ENCODE measurements around the gene IFT27.

IFT27 gene

GRCh38 chr22:36816339-36816635 lies 40.4 kb upstream of the IFT27 start:
- H3K4me3 ChIP-seq (replicated peaks; ENCODE audit: insufficient read depth, low read length), result no peak overlapping the region
- H3K27me3 ChIP-seq (ENCODE audit: insufficient read depth, poor library complexity, severe bottlenecking), result peaks cover 56% of the 10 kb centered on the region

GRCh38 chr22:36815558-36816338 lies 39.8 kb upstream of the IFT27 start:
- no peak overlapping the region for H3K4me3 ChIP-seq (replicated peaks; ENCODE audit: insufficient read depth, low read length)
- peaks cover 53% of the 10 kb centered on the region for H3K27me3 ChIP-seq (ENCODE audit: insufficient read depth, poor library complexity, severe bottlenecking)
- no peak overlapping the region for H3K27ac ChIP-seq (replicated peaks)
- TF ChIP-seq POLR2AphosphoS5 (IDR thresholded peaks at IDR 0.05; ENCODE audit: low read depth) (no peak), CTCF (IDR thresholded peaks at IDR 0.05; ENCODE audit: insufficient read depth, low read length) (no peak)
- DNase-seq (ENCODE audit: low read depth in 1 of 2, low spot score in 1 of 2), result no peak

More at GRCh38 chr22:36816339-36816635, 40.4 kb upstream of the IFT27 start:
- H3K27ac ChIP-seq (replicated peaks), result no peak overlapping the region
- no peak for TF ChIP-seq POLR2AphosphoS5 (IDR thresholded peaks at IDR 0.05; ENCODE audit: low read depth)
- TF ChIP-seq CTCF (IDR thresholded peaks at IDR 0.05; ENCODE audit: insufficient read depth, low read length), result no peak
- TF ChIP-seq REST (IDR thresholded peaks at IDR 0.05; ENCODE audit: insufficient replicate concordance, low read depth), result no peak
- no peak for TF ChIP-seq GABPA (IDR thresholded peaks at IDR 0.05; ENCODE audit: low read depth)
- no peak for TF ChIP-seq SPI1 (IDR thresholded peaks at IDR 0.05; ENCODE audit: borderline replicate concordance, low read depth)
- no peak for DNase-seq (ENCODE audit: low read depth in 1 of 2, low spot score in 1 of 2)

DNA sequence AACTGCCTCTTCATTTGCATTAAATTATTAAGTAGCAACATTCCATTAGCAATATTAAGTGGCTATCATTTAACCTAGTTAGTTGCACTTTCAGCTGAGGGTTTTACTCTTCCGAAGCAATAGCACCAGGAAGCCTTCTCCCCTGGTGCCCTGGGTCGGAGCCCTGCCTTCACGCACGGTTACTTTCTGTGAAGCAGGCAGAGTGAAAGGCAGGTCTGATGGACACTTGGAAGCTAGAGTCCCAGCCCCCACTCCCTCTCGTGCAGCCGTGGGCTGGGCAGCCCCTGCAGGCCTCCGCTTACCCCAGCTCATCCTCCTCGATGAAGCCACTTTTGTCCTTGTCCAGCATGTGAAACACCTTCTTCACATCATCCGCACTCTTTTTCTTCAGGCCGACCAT lies 38.9 kb upstream of the IFT27 start:
- TF ChIP-seq GABPA (IDR thresholded peaks at IDR 0.05; ENCODE audit: low read depth) (no peak), REST (IDR thresholded peaks at IDR 0.05; ENCODE audit: insufficient replicate concordance, low read depth) (no peak), POLR2AphosphoS5 (IDR thresholded peaks at IDR 0.05; ENCODE audit: low read depth) (no peak), CTCF (IDR thresholded peaks at IDR 0.05; ENCODE audit: insufficient read depth, low read length) (no peak), SPI1 (IDR thresholded peaks at IDR 0.05; ENCODE audit: borderline replicate concordance, low read depth) (no peak)
- Histone ChIP-seq H3K4me3 (replicated peaks; ENCODE audit: insufficient read depth, low read length) (no peak overlapping the region), H3K27ac (replicated peaks) (no peak overlapping the region), H3K27me3 (ENCODE audit: insufficient read depth, poor library complexity, severe bottlenecking) (peaks cover 53% of the 10 kb centered on the region)
- DNase-seq (ENCODE audit: low read depth in 1 of 2, low spot score in 1 of 2), result no peak

Measured in HL-60 (cell line).